ENCODE results near the gene COMMD1.
"Not testable (repeated sequence)": the region's sequence is repeated elsewhere in the genome, so short reads cannot be mapped to it uniquely, and the experiment has no call there.

Gene COMMD1

DNA sequence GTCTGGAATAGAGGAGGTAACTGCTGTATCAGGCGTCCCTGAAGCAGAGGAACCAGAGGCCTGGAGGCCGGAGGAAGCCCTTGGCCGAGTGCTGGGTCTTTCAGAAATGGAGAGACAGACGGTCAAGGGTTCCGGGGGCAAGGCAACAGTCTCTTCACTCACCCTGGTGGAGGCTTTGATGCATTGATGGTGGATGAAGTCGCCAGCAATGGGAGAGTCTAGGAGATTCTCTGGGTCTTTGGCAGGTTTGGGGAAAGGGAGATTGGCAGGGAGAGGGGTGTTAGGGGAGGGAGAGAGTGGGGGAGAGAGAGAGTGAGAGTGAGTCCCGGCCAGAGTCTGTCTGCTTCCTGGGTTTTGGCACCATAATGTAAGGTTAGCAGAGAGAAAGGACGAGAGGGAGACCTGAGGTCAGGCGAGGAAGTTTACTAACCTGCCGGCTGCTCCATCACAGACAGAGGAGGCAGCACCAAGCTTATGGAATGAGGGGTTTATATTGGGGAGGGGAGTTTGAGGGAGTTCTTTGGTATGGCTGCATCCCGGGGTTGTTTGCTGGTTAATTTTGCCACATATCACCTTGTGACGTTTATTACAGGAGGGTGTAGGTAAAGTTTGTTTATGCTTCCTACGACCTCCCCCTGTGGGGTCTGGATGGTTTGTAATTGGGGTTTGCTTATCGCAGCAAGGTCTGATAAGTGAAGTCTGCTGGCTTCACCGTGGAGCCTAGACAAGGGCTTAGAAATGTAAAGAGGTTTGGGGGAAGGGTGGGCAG is 19.6 kb downstream of the COMMD1 start:
- no peak for DNase-seq (ENCODE audit: low read depth in 2 of 2)

DNA sequence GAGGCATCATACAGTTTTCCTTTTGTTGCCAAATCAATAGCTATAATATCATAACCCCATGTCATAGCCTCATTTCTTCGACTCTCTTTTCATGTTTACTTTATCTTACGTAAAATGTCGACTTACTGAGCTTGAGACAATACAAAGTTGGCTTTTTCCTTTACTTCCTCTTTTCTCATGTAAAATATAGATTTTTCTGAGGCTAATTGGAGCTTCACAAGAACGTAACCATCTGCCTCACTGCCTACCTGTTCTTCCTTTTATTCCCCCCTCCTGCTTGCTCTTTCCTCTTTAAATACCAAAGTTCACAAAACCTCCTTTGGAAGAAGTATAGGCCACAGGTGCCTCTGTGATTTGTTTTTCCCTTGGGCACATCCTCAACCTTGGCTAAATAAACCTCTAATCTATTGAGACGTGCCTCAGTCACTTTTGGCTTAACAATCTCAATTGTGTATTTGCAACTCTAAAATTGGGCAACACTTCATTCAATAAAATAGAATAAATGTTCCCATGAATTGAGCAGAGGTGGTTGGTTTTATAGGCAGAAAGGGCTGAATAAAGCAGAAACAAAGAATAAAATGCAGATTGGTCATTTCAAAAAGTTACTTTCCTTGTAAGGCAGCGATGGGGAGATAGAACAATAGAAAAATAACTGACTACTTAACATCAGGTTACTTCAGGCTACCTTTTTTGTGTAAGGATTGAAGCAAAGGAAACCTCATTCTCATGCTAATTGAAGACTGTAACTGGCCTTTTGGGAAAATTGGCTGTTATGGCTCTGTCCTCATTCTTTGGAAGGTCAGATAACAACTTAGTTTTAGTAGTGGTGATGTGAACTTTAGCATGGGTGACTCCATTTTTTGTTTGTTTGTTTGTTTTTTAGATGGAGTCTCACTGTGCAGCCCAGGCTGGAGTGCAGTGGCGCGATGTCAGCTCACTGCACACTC is 21.3 kb downstream of the COMMD1 start:
- no peak for DNase-seq (ENCODE audit: low read depth in 2 of 2)

DNA sequence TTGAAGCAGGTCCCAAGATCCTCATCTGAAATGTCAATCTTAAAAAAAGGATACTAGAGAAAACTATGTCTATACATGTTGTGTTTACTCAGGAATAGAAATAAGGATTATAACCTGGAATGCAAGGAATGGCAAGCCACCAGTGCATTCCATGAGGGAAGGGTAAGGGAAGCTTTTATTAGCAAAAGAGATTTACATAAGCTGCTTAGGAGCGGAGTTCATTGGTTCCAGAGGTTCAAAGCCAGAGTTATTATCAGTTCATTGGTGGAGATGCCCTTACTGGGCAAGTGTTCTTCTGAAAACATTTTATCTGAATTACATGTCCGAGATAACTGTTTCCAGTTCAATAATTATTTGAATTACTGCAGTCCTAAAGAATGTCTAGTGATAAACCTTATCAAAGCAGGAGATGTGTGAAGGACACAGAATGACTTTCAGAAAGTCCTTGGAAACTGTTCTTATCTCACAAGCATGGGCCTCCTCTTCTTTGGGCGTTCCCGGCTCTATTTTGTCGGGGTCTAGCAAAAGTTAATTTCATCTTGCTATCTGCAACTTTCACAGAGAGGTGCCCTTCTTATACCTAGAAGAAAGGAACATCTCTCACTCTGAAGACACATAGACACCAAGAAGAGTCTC is 23.5 kb downstream of the COMMD1 start:
- DNase-seq (ENCODE audit: low read depth in 2 of 2) = no peak

DNA sequence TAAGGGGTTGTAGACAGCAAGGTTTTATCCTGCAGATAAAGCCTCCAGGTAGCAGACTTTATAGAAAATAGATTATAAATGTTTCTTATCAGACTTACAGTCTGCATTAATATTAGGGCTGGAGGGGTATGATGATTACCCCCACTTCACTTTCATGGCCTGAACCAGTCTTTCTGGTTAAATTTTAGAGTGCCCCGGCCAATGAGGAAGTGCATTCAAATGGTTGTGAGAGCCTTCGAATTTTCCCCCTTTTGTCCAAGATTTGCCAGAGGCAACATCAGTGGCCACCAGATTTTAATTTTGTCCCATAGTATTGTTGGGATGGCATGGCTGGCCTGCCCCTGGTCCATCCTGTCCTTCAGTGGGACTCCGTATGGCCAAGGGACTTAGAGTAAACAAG is 31.6 kb downstream of the COMMD1 start:
- no peak for DNase-seq (ENCODE audit: low read depth in 2 of 2)

DNA sequence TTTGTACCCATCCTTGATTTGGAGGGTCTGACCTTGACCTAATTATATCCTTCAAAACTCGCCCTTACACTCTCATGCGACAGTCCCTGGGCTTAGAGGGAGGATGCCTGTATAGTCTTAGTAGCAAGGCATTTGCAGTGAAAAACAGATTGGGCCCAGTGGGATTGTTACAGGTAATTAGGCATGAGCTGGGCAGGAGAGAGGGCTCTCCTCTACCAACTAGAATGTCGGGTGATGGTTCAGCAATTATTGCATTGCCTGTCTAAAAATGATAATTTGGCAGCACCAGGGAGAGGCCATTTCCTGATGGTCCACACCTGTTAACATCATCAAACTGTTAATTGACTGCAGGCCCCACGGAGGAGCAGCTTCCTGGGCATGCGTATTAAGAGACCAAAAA is 32.4 kb downstream of the COMMD1 start:
- DNase-seq (ENCODE audit: low read depth in 2 of 2) = no peak

DNA sequence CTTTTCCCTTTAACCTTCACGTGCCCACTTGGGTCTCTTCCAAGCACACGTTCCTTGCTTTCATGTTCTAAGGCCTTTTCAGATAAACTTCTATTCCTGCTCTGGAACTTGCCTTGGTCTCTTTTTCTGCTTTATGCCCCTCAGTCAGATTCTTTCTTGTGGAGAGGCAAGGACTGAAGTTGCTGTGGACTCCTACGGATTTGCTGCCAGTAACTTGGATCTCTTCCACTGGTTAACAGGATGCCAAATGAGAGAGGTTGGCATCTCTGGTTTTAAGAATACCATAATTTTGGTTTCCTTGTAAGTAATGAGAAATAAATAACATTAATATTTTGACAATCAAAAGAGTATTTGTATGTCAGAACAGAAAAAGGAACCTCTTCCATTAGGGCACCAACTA is 33.0 kb downstream of the COMMD1 start:
- DNase-seq (ENCODE audit: low read depth in 2 of 2) = no peak

DNA sequence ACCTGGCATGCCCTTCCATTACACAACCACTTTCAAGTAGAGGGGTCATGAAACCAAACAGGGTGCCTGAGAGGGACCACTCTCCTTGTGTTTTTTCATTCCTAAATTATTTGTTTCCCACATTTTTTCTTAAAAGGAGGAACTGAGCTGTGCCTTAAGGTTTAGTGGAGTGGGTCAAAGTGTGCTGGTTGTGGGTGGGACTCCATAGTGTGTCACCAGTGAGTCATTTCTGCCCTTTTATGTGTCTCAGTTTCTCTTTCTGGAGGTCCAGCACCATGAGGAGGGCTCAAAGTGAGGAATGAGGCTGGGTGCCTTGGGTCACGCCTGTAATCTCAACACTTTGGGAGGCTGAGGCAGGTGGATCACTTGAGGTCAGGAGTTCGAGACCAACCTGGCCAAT is 37.8 kb downstream of the COMMD1 start:
- DNase-seq (ENCODE audit: low read depth in 2 of 2) = no peak

DNA sequence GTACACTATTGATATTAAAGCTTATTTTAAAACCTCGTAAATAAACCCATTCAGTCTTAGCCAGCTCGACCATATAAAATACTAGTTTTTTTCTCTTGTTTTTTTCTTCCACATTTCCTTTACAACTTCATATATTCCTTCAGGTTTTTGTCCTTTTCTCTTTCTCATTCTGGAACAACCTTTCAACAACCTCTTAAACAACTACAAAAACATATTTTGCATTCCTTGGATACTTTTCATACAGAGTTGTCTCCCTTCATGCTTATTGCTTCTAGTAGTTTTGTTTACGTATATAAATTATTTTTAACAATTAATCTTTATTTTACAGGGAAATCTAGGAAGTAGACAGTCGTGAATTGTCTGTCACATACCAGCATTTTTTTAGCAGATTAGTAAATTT is 41.2 kb downstream of the COMMD1 start:
- DNase-seq (ENCODE audit: low read depth in 2 of 2) = no peak

DNA sequence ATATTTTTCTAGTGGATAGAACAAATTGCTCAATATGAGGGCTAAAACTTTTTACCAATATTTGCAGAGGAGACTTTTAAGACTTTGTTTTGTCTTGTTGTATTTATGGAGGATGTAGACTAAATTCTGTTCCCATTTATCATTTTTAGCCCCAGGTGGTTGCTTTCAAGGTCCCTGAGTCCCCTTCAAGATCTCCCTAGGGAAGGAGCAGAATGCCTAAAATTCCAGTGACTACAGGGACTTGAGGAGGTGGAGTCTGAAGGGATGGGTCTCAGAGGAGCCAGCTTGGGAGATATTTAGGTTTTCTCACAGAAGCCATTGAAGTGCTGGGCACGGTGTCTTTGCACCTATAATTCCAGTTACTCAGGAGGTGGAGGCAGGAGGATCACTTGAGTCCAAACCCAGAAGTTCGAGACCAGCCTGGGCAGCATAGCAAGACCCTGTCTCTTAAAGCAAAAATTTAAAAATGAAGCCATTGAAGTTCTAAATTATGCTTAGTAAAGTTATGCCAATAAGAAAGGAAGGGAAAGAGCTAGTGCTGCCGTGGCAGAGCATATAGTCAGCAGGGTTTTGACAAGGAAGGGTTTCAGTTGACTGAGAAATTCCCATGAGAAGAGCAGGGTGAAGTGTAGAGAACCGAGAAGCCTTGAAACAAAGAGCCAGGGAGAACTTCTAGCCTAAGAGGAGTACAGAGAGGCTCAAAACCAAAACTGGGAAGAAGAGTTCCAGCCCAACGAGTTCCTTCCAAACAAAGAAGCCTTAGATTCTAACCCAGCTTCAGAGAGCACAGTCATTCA is 43.4 kb downstream of the COMMD1 start:
- no peak for DNase-seq (ENCODE audit: low read depth in 2 of 2)

DNA sequence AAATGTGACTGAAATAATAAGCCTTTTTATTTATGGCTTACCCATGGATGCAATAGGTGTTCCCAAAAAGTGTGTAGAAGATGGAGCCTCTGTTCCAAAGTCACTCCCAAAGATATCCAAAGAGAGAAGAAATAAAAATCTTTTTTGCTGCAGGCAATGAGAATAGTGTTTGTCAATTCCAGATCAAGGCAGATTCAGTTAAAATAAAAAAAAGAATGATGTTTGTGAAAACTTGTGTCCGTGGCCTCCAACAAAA is 43.9 kb downstream of the COMMD1 start:
- DNase-seq (ENCODE audit: low read depth in 2 of 2) = no peak

DNA sequence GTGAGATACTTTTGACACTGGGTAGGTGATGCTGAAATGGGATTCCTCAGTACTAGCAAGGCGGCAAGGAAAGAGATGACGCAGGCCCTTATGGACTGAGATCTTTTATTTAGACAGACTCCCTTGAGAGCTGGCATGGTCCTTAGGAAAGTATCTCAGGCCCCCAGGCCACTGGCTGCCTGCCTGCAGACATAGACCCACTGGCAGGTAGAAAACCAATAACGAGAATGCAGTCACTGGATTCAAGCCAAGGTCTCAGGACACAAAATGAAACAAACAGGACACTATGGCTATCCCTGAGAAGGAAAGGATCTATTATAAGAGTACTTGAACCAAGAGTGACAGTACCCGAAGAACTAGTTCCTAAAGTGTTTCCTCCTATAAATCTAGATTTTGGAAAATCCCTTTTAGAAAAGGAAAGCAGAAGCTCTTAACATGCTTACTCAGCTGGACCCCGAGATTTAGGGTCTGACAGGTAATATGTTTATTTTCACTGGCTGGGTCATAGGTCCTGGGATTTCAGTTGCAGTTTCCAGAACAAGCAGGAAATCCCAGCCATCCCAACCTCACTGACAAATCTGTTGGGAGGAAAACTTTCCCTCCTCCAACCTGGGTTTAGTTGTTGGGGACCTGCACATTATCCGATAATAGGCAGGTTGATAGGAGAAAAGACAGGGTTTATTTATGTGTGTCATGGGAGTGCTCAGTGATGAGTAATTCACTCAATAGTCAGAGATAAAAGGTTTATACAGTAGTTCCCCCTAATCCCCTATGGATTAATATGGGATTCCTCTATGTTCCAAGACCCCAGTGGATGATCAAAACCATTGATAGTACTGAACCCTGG is 44.5 kb downstream of the COMMD1 start:
- DNase-seq (ENCODE audit: low read depth in 2 of 2) = no peak

DNA sequence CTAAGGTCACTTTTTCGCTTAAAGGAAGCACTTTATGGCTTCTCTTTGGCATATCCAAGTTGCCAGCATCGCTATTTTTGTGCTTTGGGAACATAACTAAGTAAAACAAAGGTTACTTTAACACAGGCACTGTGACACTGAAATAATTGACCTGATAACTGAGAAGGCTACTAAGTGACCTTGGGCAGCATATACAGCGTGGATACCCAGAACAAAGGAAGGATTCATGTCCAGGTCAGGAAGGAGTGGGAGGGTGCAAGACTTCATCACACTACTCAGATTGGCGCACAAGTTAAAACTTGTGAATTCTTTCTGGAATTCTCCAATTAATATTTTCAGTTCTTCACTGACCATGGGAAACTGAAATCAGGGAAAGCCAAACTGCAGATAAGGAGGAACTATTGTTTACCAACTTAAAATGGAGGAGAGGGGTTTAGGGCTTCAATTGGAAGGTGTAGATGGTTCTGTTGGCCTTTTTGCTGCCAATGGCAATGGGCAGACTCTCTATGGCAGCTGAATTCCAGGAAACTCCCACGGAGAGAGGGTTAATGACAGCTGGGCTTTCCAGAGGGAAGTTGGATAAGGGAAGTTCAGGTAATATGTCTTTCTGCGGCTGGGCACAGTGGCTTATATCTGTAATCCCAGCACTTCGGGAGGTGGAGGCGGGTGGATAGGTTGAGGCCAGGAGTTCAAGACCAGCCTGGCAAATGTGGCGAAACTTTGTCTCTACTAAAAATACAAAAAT is 45.3 kb downstream of the COMMD1 start:
- no peak for DNase-seq (ENCODE audit: low read depth in 2 of 2)

DNA sequence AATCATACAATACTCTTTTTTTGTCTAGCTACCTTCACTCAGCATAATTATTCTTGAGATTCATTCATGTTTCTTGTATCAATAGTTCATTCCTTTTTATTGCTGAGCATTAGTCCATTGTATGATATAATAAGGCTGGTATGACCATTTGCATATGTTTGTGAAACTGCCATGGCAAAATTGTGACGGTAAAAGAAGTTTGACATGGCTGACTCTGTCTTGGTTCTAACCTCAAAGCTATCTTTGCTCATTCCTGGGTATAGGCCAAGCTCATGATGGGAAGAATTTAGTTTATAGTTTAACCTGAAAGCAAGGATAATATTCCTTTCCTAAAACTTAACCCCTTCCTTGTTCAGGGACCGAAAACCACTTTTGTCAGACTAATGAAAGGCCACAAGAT is 46.4 kb downstream of the COMMD1 start:
- DNase-seq (ENCODE audit: low read depth in 2 of 2) = no peak

DNA sequence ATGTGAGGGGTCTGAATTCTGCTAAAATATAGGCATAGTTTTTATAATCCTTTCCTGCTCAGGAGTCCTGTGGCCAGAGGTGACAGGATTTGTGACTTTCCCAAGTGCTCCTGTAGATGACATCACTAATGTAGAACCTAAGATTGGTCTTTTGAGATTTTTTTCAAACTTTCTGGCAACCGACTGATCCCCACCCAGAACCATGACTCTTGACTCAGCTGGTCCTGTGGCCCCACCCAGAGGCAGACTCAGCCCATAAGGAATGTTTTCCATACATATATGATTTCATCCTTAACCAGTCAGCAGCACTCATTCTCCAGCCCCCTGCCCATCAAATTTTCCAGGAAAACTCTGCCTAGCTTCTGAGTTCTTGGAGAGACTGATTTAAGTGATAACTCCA is 46.8 kb downstream of the COMMD1 start:
- no peak for DNase-seq (ENCODE audit: low read depth in 2 of 2)

DNA sequence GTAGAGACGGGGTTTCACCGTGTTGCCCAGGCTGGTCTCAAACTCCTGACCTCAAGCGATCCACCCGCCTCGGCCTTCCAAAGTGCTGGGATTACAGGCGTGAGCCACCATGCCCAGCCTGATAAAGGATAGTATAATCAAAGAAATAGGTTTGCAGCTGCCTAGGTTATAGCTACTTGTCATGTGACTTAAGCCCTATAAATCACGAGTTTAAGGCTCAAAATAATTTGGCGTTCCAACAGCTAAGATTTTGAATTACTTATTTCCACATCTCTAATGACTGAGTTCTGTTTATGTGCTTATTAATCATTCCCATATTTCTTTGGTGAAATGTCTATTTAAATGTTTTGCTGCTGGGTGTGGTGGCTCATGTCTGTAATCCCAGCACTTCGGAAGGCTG is 49.4 kb downstream of the COMMD1 start:
- not testable (repeated sequence) for DNase-seq (ENCODE audit: low read depth in 2 of 2)

DNA sequence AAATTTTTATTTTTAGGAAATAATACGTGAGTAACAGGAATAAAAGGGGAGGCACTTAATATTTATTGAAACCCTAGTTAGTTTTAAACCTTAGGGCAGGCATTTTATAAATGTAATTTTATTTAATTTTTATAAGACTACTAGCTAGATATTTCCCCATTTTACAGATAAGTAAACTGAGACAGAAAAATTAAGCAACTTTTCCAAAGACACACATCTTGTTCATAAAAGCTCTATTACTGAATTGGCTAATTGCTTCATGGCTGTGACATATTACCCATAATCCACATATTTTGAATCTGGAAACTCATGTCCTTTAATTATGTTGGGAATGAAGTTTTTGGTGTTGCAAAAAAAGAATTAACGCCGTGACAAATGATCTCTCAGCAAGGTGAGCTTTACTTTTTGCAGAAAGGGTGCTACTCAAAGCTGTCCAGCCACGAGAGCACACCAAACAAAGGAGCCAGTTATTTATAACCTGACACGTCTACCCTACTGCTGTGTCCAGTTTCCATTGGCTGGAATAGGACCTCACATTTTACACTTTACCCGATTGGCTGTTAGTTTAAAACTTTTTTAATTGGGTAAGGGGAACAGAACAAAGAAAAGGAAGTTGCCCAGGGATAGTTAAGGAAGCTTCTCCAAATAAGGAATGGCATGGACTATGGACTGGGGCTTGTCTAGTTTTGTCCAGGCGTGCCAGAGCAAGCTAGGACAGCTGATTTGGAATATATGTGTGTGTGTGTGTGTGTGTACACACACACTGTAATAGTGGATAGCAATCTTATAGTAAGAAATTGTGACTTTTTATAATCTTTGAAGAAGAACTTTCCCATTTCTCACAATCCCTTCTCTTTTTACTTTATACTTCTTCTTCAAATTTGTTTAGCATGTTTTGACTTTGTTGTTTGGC is 54.2 kb downstream of the COMMD1 start:
- no peak for DNase-seq (ENCODE audit: low read depth in 2 of 2)

DNA sequence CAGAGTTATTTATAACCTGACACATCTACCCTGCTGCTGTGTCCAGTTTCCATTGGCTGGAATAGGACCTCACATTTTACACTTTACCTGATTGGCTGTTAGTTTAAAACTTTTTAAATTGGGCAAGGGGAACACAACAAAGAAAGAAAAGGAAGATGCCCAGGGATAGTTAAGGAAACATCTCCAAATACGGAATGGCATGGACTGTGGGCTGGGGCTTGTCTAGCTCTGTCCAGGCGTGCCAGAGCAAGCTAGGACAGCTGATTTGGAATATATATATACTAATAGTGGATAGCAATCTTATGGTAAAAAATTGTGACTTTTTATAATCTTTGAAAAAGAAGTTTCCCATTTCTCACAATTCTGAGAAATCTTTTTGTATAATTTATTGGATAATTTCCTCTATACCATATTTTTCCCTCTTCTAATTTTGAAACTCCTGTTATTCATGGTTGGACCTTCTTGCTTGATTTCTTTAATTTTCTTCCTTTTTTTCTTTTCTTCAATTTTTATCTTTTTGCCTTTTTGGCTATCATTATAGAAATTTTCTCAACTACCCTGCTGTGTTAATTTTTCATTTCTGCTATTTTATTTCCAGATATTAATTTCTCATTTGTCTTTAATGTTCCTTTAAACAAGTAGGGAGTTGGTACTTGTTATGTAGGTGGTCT is 55.9 kb downstream of the COMMD1 start:
- DNase-seq (ENCODE audit: low read depth in 2 of 2) = no peak

DNA sequence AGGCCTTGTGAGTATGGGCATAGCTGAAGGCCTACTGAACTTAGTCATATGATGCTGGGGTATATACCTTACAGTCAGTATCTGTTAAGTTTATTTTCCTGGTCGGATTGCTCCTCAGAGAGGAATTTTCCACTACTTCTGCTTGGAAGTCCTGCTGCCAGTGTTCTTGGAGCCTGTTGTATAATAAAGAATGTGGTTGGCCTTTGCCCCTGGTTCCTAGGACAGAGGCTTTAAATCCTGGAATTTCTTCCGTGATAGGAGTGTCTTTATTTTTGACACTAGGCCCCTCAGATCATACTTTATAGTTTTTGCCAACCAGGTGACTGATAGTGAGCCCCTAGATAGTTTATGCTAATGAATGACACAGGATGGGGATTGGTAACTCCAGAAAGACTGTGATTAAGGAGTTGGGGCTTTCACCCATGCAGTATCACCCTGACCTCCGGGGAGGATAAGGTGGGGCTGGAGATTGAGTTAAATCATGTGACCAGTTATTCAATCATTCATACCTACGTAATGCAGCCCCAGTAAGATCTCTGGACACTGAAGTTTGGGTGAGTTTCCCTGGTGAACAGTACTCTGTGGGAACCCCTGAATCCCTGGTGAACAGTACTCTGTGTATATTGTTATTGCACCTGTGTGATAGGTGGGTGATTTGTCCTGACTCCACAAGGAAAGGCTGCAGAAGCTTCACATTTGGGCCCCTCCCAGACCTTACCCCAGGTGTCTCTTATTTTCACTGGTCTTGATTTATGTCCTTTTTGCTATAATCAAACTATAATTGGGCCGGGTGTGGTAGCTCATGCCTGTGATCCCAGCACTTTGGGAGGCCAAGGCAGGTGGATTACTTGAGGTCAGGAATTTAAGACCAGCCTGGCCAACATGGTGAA is 56.9 kb downstream of the COMMD1 start:
- no peak for DNase-seq (ENCODE audit: low read depth in 2 of 2)
